NCI-H345 (cell line): ENCODE measurements around the gene ALDH1A1.

Source experiments
- DNase-seq: peaks from one replicate; lab custom pipeline; 2025; lab: John Stamatoyannopoulos, UW

ALDH1A1 gene

GRCh38 chr9:72855890-72856523, 96.8 kb downstream of the ALDH1A1 start:
- DNase-seq, result no peak

- no peak for DNase-seq
Observed at GRCh38 chr9:72855321-72855720, 97.5 kb downstream of the ALDH1A1 start.
